GM19467 (cell line): Measurements from ENCODE around the gene FOXQ1.
"Not testable (repeated sequence)": the region's sequence is repeated elsewhere in the genome, so short reads cannot be mapped to it uniquely, and the experiment has no call there.

ENCODE experiments used
- ATAC-seq: cut with Tn5 transposase; IDR thresholded peaks from one replicate; pipeline ENCODE4 v1.9.1; 2021; ENCODE audit warnings: mild to moderate bottlenecking, moderate library complexity; ENCODE audit not compliant: unreplicated experiment

Gene FOXQ1

GRCh38 chr6:1321738-1322137 lies 9.8 kb downstream of the FOXQ1 start:
- no peak for ATAC-seq

GRCh38 chr6:1322156-1322555 lies 10.3 kb downstream of the FOXQ1 start:
- ATAC-seq: no peak

GRCh38 chr6:1322696-1323219 lies 10.9 kb downstream of the FOXQ1 start:
- ATAC-seq: no peak

- no peak for ATAC-seq
These were observed 13.0 kb downstream of the FOXQ1 start for GRCh38 chr6:1324936-1325335.

- ATAC-seq: no peak
These were observed 13.8 kb downstream of the FOXQ1 start for GRCh38 chr6:1325461-1326309.

- no peak for ATAC-seq
These were observed 14.7 kb downstream of the FOXQ1 start for GRCh38 chr6:1326535-1327121.

- ATAC-seq: no peak
These were observed 15.7 kb downstream of the FOXQ1 start for GRCh38 chr6:1327630-1328029.

GRCh38 chr6:1328129-1328800 lies 16.4 kb downstream of the FOXQ1 start:
- no peak for ATAC-seq

- no peak for ATAC-seq
These were observed 17.8 kb downstream of the FOXQ1 start for GRCh38 chr6:1329708-1330107.

GRCh38 chr6:1334684-1335083 lies 22.8 kb downstream of the FOXQ1 start:
- ATAC-seq: no peak

GRCh38 chr6:1335367-1336037 lies 23.6 kb downstream of the FOXQ1 start:
- ATAC-seq: no peak

- no peak for ATAC-seq
These were observed 24.4 kb downstream of the FOXQ1 start for GRCh38 chr6:1336246-1336843.

GRCh38 chr6:1337791-1338190 lies 25.9 kb downstream of the FOXQ1 start:
- ATAC-seq: no peak

GRCh38 chr6:1346101-1346500 lies 34.2 kb downstream of the FOXQ1 start:
- ATAC-seq: no peak

GRCh38 chr6:1346558-1347091 lies 34.7 kb downstream of the FOXQ1 start:
- no peak for ATAC-seq

GRCh38 chr6:1347161-1347560 lies 35.3 kb downstream of the FOXQ1 start:
- no peak for ATAC-seq

GRCh38 chr6:1348675-1349074 lies 36.8 kb downstream of the FOXQ1 start:
- ATAC-seq: no peak

GRCh38 chr6:1349655-1350054 lies 37.8 kb downstream of the FOXQ1 start:
- no peak for ATAC-seq

GRCh38 chr6:1351381-1352008 lies 39.6 kb downstream of the FOXQ1 start:
- no peak for ATAC-seq

GRCh38 chr6:1355068-1355467 lies 43.2 kb downstream of the FOXQ1 start:
- not testable (repeated sequence) for ATAC-seq
